ENCODE measurements around the gene SLC17A7. TPM values are rescaled to one million over a fixed set of nuclear protein-coding genes. Genes with fewer than 3 reads are reported as not detected.

Gene SLC17A7
- total and polyA plus RNA-seq, 2 of the 8 experiments (the other 6 are each of a cell fraction or from before 2014, with no cell fraction given) = 2.7 to 3.0 TPM

DNA sequence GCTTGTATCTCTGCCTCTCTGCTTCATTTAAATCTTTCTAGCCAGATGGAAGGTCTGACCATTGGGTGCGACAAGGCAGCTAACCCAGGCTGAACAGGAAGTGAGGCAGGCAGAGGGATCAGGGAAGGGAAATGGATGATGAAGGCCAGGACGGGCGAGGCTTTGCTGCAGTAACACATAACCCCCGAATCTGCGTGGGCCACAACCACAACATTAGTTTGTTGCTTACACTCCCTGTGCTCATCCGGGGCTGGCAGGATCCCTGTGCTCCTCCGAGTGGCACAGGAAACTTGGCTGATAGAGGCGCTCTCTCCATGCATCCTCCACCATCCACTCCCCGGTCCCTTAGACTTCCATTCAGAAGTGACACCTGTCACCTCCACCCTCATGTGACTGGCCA is 31.6 kb upstream of the SLC17A7 start (continued):
- TF ChIP-seq, protein P1, sequence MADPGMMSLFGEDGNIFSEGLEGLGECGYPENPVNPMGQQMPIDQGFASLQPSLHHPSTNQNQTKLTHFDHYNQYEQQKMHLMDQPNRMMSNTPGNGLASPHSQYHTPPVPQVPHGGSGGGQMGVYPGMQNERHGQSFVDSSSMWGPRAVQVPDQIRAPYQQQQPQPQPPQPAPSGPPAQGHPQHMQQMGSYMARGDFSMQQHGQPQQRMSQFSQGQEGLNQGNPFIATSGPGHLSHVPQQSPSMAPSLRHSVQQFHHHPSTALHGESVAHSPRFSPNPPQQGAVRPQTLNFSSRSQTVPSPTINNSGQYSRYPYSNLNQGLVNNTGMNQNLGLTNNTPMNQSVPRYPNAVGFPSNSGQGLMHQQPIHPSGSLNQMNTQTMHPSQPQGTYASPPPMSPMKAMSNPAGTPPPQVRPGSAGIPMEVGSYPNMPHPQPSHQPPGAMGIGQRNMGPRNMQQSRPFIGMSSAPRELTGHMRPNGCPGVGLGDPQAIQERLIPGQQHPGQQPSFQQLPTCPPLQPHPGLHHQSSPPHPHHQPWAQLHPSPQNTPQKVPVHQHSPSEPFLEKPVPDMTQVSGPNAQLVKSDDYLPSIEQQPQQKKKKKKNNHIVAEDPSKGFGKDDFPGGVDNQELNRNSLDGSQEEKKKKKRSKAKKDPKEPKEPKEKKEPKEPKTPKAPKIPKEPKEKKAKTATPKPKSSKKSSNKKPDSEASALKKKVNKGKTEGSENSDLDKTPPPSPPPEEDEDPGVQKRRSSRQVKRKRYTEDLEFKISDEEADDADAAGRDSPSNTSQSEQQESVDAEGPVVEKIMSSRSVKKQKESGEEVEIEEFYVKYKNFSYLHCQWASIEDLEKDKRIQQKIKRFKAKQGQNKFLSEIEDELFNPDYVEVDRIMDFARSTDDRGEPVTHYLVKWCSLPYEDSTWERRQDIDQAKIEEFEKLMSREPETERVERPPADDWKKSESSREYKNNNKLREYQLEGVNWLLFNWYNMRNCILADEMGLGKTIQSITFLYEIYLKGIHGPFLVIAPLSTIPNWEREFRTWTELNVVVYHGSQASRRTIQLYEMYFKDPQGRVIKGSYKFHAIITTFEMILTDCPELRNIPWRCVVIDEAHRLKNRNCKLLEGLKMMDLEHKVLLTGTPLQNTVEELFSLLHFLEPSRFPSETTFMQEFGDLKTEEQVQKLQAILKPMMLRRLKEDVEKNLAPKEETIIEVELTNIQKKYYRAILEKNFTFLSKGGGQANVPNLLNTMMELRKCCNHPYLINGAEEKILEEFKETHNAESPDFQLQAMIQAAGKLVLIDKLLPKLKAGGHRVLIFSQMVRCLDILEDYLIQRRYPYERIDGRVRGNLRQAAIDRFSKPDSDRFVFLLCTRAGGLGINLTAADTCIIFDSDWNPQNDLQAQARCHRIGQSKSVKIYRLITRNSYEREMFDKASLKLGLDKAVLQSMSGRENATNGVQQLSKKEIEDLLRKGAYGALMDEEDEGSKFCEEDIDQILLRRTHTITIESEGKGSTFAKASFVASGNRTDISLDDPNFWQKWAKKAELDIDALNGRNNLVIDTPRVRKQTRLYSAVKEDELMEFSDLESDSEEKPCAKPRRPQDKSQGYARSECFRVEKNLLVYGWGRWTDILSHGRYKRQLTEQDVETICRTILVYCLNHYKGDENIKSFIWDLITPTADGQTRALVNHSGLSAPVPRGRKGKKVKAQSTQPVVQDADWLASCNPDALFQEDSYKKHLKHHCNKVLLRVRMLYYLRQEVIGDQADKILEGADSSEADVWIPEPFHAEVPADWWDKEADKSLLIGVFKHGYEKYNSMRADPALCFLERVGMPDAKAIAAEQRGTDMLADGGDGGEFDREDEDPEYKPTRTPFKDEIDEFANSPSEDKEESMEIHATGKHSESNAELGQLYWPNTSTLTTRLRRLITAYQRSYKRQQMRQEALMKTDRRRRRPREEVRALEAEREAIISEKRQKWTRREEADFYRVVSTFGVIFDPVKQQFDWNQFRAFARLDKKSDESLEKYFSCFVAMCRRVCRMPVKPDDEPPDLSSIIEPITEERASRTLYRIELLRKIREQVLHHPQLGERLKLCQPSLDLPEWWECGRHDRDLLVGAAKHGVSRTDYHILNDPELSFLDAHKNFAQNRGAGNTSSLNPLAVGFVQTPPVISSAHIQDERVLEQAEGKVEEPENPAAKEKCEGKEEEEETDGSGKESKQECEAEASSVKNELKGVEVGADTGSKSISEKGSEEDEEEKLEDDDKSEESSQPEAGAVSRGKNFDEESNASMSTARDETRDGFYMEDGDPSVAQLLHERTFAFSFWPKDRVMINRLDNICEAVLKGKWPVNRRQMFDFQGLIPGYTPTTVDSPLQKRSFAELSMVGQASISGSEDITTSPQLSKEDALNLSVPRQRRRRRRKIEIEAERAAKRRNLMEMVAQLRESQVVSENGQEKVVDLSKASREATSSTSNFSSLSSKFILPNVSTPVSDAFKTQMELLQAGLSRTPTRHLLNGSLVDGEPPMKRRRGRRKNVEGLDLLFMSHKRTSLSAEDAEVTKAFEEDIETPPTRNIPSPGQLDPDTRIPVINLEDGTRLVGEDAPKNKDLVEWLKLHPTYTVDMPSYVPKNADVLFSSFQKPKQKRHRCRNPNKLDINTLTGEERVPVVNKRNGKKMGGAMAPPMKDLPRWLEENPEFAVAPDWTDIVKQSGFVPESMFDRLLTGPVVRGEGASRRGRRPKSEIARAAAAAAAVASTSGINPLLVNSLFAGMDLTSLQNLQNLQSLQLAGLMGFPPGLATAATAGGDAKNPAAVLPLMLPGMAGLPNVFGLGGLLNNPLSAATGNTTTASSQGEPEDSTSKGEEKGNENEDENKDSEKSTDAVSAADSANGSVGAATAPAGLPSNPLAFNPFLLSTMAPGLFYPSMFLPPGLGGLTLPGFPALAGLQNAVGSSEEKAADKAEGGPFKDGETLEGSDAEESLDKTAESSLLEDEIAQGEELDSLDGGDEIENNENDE (IDR thresholded peaks at IDR 0.05; ENCODE audit: insufficient replicate concordance, low read length) = no peak
- no peak for TF ChIP-seq POLR2A (IDR thresholded peaks at IDR 0.05; ENCODE audit: control extremely low read depth in 1 of 2, low read depth in 2 of 2, low read length in 2 of 2)
- TF ChIP-seq EP300 (IDR thresholded peaks at IDR 0.05; ENCODE audit: borderline replicate concordance in 1 of 2, low read depth in 2 of 2, low read length in 2 of 2) = no peak
- no peak for TF ChIP-seq HDAC2 (IDR thresholded peaks at IDR 0.05; ENCODE audit: borderline replicate concordance in 1 of 2, low read depth in 2 of 2, low read length in 2 of 2)
- TF ChIP-seq, protein P2, sequence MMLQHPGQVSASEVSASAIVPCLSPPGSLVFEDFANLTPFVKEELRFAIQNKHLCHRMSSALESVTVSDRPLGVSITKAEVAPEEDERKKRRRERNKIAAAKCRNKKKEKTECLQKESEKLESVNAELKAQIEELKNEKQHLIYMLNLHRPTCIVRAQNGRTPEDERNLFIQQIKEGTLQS (IDR thresholded peaks at IDR 0.05; ENCODE audit: insufficient read depth, low read depth, low read length) = no peak
- TF ChIP-seq TEAD4 (IDR thresholded peaks at IDR 0.05; ENCODE audit: low read depth, low read length) = no peak
- no peak for TF ChIP-seq TAF7 (optimal IDR thresholded peaks at IDR 0.05; ENCODE audit: borderline replicate concordance, low read depth, low read length)
- no peak for TF ChIP-seq KDM1A (IDR thresholded peaks at IDR 0.05; ENCODE audit: borderline replicate concordance, low read length)
